ENCODE measurements around the gene BAG5. TPM values are rescaled to one million over a fixed set of nuclear protein-coding genes. Genes with fewer than 3 reads are reported as not detected.

BAG5 gene
- total RNA-seq, 1 donor from 2014 or later = 39.9 TPM

DNA sequence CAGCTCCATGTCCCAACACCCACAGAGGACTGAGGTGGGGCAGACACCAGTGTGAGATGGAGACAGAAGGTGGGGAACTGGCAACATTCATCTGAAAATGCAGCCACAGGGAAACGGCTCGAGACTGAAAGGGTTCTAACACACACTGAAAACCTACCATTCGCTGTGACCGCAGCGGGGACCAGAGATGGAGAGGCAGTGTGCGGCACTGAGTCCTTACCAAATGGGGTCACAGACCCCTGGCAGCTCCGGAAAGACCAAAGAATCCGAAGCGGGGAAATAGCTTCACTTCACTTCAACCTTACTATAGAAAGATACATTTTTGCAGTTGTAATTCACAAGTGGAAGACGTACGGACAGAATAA lies 9.6 kb downstream of the BAG5 start:
- H3K9me3 Mint-ChIP-seq (ENCODE audit: unreplicated experiment) = no peaks in the 10 kb centered on the region
- H3K27ac Mint-ChIP-seq (ENCODE audit: unreplicated experiment) = no peak overlapping the region
- peaks cover 4% of the 10 kb centered on the region for H3K4me1 Mint-ChIP-seq (ENCODE audit: unreplicated experiment)
- H3K4me3 Mint-ChIP-seq (ENCODE audit: unreplicated experiment) = no peak overlapping the region
- peaks cover 8% of the 10 kb centered on the region for H3K27me3 Mint-ChIP-seq (ENCODE audit: unreplicated experiment)
- DNase-seq (ENCODE audit: low spot score) = no peak
- TF ChIP-seq, protein P1, sequence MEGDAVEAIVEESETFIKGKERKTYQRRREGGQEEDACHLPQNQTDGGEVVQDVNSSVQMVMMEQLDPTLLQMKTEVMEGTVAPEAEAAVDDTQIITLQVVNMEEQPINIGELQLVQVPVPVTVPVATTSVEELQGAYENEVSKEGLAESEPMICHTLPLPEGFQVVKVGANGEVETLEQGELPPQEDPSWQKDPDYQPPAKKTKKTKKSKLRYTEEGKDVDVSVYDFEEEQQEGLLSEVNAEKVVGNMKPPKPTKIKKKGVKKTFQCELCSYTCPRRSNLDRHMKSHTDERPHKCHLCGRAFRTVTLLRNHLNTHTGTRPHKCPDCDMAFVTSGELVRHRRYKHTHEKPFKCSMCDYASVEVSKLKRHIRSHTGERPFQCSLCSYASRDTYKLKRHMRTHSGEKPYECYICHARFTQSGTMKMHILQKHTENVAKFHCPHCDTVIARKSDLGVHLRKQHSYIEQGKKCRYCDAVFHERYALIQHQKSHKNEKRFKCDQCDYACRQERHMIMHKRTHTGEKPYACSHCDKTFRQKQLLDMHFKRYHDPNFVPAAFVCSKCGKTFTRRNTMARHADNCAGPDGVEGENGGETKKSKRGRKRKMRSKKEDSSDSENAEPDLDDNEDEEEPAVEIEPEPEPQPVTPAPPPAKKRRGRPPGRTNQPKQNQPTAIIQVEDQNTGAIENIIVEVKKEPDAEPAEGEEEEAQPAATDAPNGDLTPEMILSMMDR (IDR thresholded peaks at IDR 0.05; ENCODE audit: unreplicated experiment) = no peak
- H3K36me3 Mint-ChIP-seq (ENCODE audit: low read depth, unreplicated experiment) = peaks cover 11% of the 10 kb centered on the region

GRCh38 chr14:103552011-103552845 lies 10.2 kb downstream of the BAG5 start:
- peaks cover 11% of the 10 kb centered on the region for H3K36me3 Mint-ChIP-seq (ENCODE audit: low read depth, unreplicated experiment)
- H3K4me1 Mint-ChIP-seq (ENCODE audit: unreplicated experiment) = peaks cover 4% of the 10 kb centered on the region
- H3K27me3 Mint-ChIP-seq (ENCODE audit: unreplicated experiment) = peaks cover 10% of the 10 kb centered on the region
- TF ChIP-seq, protein P1 (IDR thresholded peaks at IDR 0.05; ENCODE audit: unreplicated experiment) = no peak
- H3K4me3 Mint-ChIP-seq (ENCODE audit: unreplicated experiment) = no peak overlapping the region
- no peak for DNase-seq (ENCODE audit: low spot score)
- no peak overlapping the region for H3K27ac Mint-ChIP-seq (ENCODE audit: unreplicated experiment)
- H3K9me3 Mint-ChIP-seq (ENCODE audit: unreplicated experiment) = no peaks in the 10 kb centered on the region

- H3K36me3 Mint-ChIP-seq (ENCODE audit: low read depth, unreplicated experiment) = peaks cover 11% of the 10 kb centered on the region
- no peaks in the 10 kb centered on the region for H3K9me3 Mint-ChIP-seq (ENCODE audit: unreplicated experiment)
- DNase-seq (ENCODE audit: low spot score) = no peak
- TF ChIP-seq, protein P1 (IDR thresholded peaks at IDR 0.05; ENCODE audit: unreplicated experiment) = no peak
- no peak overlapping the region for H3K27ac Mint-ChIP-seq (ENCODE audit: unreplicated experiment)
- peaks cover 12% of the 10 kb centered on the region for H3K27me3 Mint-ChIP-seq (ENCODE audit: unreplicated experiment)
- H3K4me3 Mint-ChIP-seq (ENCODE audit: unreplicated experiment) = peak overlapping the region; percentile 73
- H3K4me1 Mint-ChIP-seq (ENCODE audit: unreplicated experiment) = peaks cover 4% of the 10 kb centered on the region
These were observed 11.1 kb downstream of the BAG5 start for GRCh38 chr14:103551338-103551762.

DNA sequence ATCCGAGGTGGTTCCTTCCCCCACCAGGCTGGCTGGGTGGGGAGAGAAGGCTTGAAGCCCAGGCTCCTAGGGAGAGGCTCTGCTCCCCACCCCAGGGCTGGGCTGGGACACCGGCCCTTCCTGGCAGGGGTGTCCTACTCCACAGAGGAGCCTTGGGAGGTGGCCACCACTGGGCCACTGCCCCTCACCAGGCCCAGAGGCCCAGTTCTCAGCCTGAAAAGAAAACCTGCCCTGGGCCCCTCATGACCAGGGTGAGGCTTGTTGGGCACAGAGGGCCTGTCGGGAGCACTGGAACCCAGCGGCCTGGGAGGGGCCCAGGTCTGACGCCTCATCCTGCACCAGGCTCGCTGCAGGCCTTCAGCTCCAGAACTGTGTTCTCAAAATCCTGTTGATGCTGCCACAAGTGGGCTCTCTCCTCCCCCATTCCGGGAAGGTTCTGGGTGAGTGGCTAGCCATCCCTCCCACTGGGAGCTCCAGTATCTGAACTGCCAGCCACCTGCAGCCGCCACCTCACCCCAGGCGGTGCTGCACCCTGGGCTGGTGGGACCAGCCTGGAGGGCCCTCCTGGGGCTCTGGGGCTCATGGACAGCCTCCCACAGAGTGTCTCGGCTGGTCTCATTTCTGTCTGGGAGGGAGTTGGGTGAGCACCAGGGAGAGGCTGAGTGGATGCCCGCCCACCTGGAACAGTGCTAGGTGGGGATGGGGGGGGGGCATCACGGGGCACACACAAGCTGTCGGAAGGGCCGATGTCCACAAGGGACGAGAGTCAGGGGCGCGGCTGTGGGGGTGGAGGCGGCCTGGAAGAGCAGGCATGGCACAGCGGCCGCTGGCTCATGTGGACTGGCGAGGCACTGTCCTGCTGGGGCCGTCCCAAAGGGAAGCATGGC lies 11.8 kb downstream of the BAG5 start:
- peaks cover 4% of the 10 kb centered on the region for H3K4me1 Mint-ChIP-seq (ENCODE audit: unreplicated experiment)
- H3K27ac Mint-ChIP-seq (ENCODE audit: unreplicated experiment) = no peak overlapping the region
- no peak for DNase-seq (ENCODE audit: low spot score)
- TF ChIP-seq, protein P1 (IDR thresholded peaks at IDR 0.05; ENCODE audit: unreplicated experiment) = no peak
- H3K27me3 Mint-ChIP-seq (ENCODE audit: unreplicated experiment) = peaks cover 14% of the 10 kb centered on the region
- no peaks in the 10 kb centered on the region for H3K9me3 Mint-ChIP-seq (ENCODE audit: unreplicated experiment)
- H3K4me3 Mint-ChIP-seq (ENCODE audit: unreplicated experiment) = no peak overlapping the region
- H3K36me3 Mint-ChIP-seq (ENCODE audit: low read depth, unreplicated experiment) = peaks cover 11% of the 10 kb centered on the region
